ENCODE results near the gene FAM120B. TPM values are rescaled to one million over a fixed set of nuclear protein-coding genes. Genes with fewer than 3 reads are reported as not detected.

The FAM120B gene
- total RNA-seq, 1 experiment from 2014 or later: 16.7 TPM

DNA sequence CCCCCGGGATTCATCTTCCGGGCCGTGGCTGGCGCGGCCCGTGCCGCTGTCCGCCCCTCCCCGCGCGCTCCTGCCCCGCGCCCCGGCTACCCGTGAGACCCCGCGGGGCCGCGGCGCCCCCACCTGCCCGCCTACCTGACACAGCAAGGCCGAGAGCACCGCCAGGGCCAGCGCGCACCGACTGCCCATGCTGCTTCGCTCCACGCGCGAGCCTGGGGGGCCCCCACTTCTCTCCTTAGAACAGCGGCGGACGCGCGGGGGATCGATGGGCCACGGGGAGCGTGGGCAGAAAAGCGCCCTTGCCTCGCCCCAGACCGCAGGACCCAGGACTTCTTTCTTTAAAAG lies 16.6 kb upstream of the FAM120B start:
- H3K9me3 ChIP-seq (ENCODE audit: control insufficient read depth, low read depth, low read length): no peaks in the 10 kb centered on the region
- H3K79me2 ChIP-seq (ENCODE audit: insufficient read depth, low read length): no peaks in the 10 kb centered on the region
- Mint-ChIP-seq H3K27me3 (ENCODE audit: low read depth) (peaks cover 93% of the 10 kb centered on the region), H3K9me3 (peaks cover under 1 to 8% of the 10 kb centered on the region in 2 experiments; a peak in 3 of 5 replicates), H3K27ac (no peak overlapping the region), H3K4me3 (peak overlapping the region; percentile 68 to 92), H3K36me3 (ENCODE audit: insufficient read depth in 1 of 3, low read depth in 3 of 3) (peaks cover 9 to 24% (median 19%) of the 10 kb centered on the region in 3 experiments), H3K4me1 (peaks cover 52 to 66% of the 10 kb centered on the region in 2 experiments)
- no peak overlapping the region for H3K9ac ChIP-seq (ENCODE audit: extremely low read depth, insufficient read length, low read length)
- H2BK12ac ChIP-seq (ENCODE audit: insufficient read length, low read depth, low read length): no peak overlapping the region
- no peak overlapping the region for H2BK15ac ChIP-seq (ENCODE audit: low read depth, low read length)
- H3K23ac ChIP-seq (ENCODE audit: insufficient read length, low read depth, low read length): no peak overlapping the region
- H3T11ph ChIP-seq (ENCODE audit: low read length): no peak overlapping the region
- no peak overlapping the region for H3K18ac ChIP-seq (ENCODE audit: insufficient read length, low read depth, low read length)
- H4K8ac ChIP-seq (replicated peaks; ENCODE audit: insufficient read length, low read depth, low read length): no peak overlapping the region
- H3K4ac ChIP-seq (ENCODE audit: low read depth, low read length): no peak overlapping the region
- H3K4me1 ChIP-seq (ENCODE audit: insufficient read depth, low read length): peaks cover 2% of the 10 kb centered on the region; the same call in 1 of the 2 replicates
- no peak overlapping the region for H3K27ac ChIP-seq (ENCODE audit: insufficient read length, low read depth, low read length)
- peaks cover 63% of the 10 kb centered on the region for H3K27me3 ChIP-seq (ENCODE audit: insufficient read depth, low read length)
- no peaks in the 10 kb centered on the region for H4K20me1 ChIP-seq (ENCODE audit: control insufficient read depth, insufficient read depth, insufficient read length)
- peak; percentile 38 for DNase-seq
- TF ChIP-seq, protein P1, sequence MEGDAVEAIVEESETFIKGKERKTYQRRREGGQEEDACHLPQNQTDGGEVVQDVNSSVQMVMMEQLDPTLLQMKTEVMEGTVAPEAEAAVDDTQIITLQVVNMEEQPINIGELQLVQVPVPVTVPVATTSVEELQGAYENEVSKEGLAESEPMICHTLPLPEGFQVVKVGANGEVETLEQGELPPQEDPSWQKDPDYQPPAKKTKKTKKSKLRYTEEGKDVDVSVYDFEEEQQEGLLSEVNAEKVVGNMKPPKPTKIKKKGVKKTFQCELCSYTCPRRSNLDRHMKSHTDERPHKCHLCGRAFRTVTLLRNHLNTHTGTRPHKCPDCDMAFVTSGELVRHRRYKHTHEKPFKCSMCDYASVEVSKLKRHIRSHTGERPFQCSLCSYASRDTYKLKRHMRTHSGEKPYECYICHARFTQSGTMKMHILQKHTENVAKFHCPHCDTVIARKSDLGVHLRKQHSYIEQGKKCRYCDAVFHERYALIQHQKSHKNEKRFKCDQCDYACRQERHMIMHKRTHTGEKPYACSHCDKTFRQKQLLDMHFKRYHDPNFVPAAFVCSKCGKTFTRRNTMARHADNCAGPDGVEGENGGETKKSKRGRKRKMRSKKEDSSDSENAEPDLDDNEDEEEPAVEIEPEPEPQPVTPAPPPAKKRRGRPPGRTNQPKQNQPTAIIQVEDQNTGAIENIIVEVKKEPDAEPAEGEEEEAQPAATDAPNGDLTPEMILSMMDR (conservative IDR thresholded peaks at IDR 0.05): no peak
- WGBS (ENCODE audit: extremely low coverage, insufficient read length, low lambda C conversion rate): no CpG with 5 or more reads among the region's 41 CpGs
- no peak overlapping the region for H4K91ac ChIP-seq (ENCODE audit: insufficient read length, low read depth, low read length)
- no peak overlapping the region for H2AFZ ChIP-seq (ENCODE audit: low read length)
- H3K23me2 ChIP-seq (ENCODE audit: insufficient read length, low read depth, low read length, poor library complexity, severe bottlenecking): peaks cover 20% of the 10 kb centered on the region
- no peaks in the 10 kb centered on the region for H3K79me1 ChIP-seq (ENCODE audit: insufficient read depth, low read depth, low read length, poor library complexity, severe bottlenecking)
- no peak overlapping the region for H2BK120ac ChIP-seq (ENCODE audit: low read depth, low read length, poor library complexity, severe bottlenecking)
- no peak overlapping the region for H2AK5ac ChIP-seq (ENCODE audit: insufficient read length, low read length)
- H3K56ac ChIP-seq (ENCODE audit: insufficient read length, low read depth, low read length): no peak overlapping the region
- H4K5ac ChIP-seq (ENCODE audit: insufficient read length, low read depth, low read length): no peak overlapping the region
- peak overlapping the region; percentile 66 for H3K4me2 ChIP-seq (ENCODE audit: insufficient read depth, insufficient read length, low read length)
- H2BK20ac ChIP-seq (ENCODE audit: low read depth, low read length, poor library complexity, severe bottlenecking): no peak overlapping the region
- no peak overlapping the region for H2BK5ac ChIP-seq (ENCODE audit: insufficient read length, low read length)
- H3K14ac ChIP-seq (ENCODE audit: insufficient read depth, low read length): no peak overlapping the region; the same call in 1 of the 2 replicates

Measured in H9 (cell line).